ENCODE results near the gene S100A7A. TPM values are rescaled to one million over a fixed set of nuclear protein-coding genes. Genes with fewer than 3 reads are reported as not detected.

Gene S100A7A
- total and polyA plus RNA-seq, 2 of the 4 experiments (the other 2 are of a cell fraction) = not detected

- Histone ChIP-seq H3K79me1 (ENCODE audit: low read depth in 1 of 2, low read length in 2 of 2) (no peaks in the 10 kb centered on the region), H3K18ac (ENCODE audit: low read depth, low read length) (no peak overlapping the region), H3K4me1 (ENCODE audit: control insufficient read depth, insufficient read depth, low read length) (no peaks in the 10 kb centered on the region), H3K4me3 (ENCODE audit: insufficient read depth, low read depth, low read length) (no peak overlapping the region), H3K9me1 (ENCODE audit: insufficient read depth, low read length) (no peaks in the 10 kb centered on the region), H2AK9ac (replicated peaks; ENCODE audit: low read depth, low read length, poor library complexity) (no peak overlapping the region), H4K91ac (ENCODE audit: insufficient read depth, low read depth, low read length) (no peak overlapping the region), H3K4ac (ENCODE audit: low read depth, low read length) (no peak overlapping the region), H3K14ac (replicated peaks; ENCODE audit: low read depth, low read length) (no peak overlapping the region), H3K9ac (ENCODE audit: low read depth, low read length) (no peak overlapping the region), H3K9me3 (ENCODE audit: control insufficient read depth, insufficient read depth, low read length) (no peaks in the 10 kb centered on the region), H3K56ac (ENCODE audit: extremely low read depth, insufficient read depth, low read length) (no peak overlapping the region), H3K23ac (ENCODE audit: low read depth, low read length) (no peak overlapping the region), H2AFZ (replicated peaks; ENCODE audit: low read length, poor library complexity) (no peak overlapping the region), H2BK15ac (ENCODE audit: low read depth, low read length) (no peak overlapping the region), H2BK5ac (ENCODE audit: low read depth, low read length, poor library complexity, severe bottlenecking) (no peak overlapping the region), H2BK20ac (ENCODE audit: low read depth, low read length) (no peak overlapping the region), H2AK5ac (ENCODE audit: low read depth, low read length) (no peak overlapping the region), H3K4me2 (ENCODE audit: low read depth, low read length) (no peak overlapping the region), H3K27me3 (ENCODE audit: control insufficient read depth, insufficient read depth, low read length) (no peaks in the 10 kb centered on the region), H3K27ac (ENCODE audit: insufficient read depth, low read length) (no peak overlapping the region), H3K36me3 (ENCODE audit: control insufficient read depth, insufficient read depth, low read length) (no peaks in the 10 kb centered on the region), H2BK120ac (ENCODE audit: low read depth, low read length) (no peak overlapping the region), H4K20me1 (ENCODE audit: insufficient read depth, low read length) (no peaks in the 10 kb centered on the region), H4K8ac (ENCODE audit: low read depth in 2 of 2, low read length in 2 of 2) (no peak overlapping the region), H4K5ac (ENCODE audit: low read depth, low read length) (no peak overlapping the region)
- CTCF ChIA-PET = no interaction called here
- WGBS, 2 experiments (ENCODE audit: extremely low coverage in 2 of 2, insufficient read length in 1 of 2) = 20% methylated on average over 1 of the region's 12 CpGs; no CpG with 5 or more reads in 1 of the 2 experiments
- in situ Hi-C loops (cut with MboI; ENCODE audit: low sequenced_read_pairs) (no loop called here), dilution Hi-C loops (cut with HindIII; ENCODE audit: low sequenced_read_pairs, unreplicated experiment) (no loop called here), intact Hi-C loops (cut with micrococcal nuclease) (no loop called here)
- TF ChIP-seq CEBPB (IDR thresholded peaks at IDR 0.05; ENCODE audit: low read depth, low read length) (no peak), MXI1 (IDR thresholded peaks at IDR 0.05; ENCODE audit: borderline replicate concordance, low read depth, low read length) (no peak), BHLHE40 (IDR thresholded peaks at IDR 0.05; ENCODE audit: low read depth, low read length) (no peak), RCOR1 (IDR thresholded peaks at IDR 0.05; ENCODE audit: insufficient replicate concordance, low read length) (no peak), MAFK (IDR thresholded peaks at IDR 0.05; ENCODE audit: low read depth, low read length) (no peak), RAD21 (IDR thresholded peaks at IDR 0.05; ENCODE audit: low read length) (no peak), MAZ (IDR thresholded peaks at IDR 0.05; ENCODE audit: borderline replicate concordance, low read depth, low read length) (no peak), NFE2L2 (IDR thresholded peaks at IDR 0.05; ENCODE audit: low read depth, low read length) (no peak), POLR2A (IDR thresholded peaks at IDR 0.05; ENCODE audit: low read depth, low read length) (no peak), FOS (IDR thresholded peaks at IDR 0.05; ENCODE audit: low read depth, low read length) (no peak)
- TF ChIP-seq, protein P1, sequence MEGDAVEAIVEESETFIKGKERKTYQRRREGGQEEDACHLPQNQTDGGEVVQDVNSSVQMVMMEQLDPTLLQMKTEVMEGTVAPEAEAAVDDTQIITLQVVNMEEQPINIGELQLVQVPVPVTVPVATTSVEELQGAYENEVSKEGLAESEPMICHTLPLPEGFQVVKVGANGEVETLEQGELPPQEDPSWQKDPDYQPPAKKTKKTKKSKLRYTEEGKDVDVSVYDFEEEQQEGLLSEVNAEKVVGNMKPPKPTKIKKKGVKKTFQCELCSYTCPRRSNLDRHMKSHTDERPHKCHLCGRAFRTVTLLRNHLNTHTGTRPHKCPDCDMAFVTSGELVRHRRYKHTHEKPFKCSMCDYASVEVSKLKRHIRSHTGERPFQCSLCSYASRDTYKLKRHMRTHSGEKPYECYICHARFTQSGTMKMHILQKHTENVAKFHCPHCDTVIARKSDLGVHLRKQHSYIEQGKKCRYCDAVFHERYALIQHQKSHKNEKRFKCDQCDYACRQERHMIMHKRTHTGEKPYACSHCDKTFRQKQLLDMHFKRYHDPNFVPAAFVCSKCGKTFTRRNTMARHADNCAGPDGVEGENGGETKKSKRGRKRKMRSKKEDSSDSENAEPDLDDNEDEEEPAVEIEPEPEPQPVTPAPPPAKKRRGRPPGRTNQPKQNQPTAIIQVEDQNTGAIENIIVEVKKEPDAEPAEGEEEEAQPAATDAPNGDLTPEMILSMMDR (conservative IDR thresholded peaks at IDR 0.05; ENCODE audit: low read depth, low read length) = no peak
- TF ChIP-seq, protein P2, sequence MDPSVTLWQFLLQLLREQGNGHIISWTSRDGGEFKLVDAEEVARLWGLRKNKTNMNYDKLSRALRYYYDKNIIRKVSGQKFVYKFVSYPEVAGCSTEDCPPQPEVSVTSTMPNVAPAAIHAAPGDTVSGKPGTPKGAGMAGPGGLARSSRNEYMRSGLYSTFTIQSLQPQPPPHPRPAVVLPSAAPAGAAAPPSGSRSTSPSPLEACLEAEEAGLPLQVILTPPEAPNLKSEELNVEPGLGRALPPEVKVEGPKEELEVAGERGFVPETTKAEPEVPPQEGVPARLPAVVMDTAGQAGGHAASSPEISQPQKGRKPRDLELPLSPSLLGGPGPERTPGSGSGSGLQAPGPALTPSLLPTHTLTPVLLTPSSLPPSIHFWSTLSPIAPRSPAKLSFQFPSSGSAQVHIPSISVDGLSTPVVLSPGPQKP (IDR thresholded peaks at IDR 0.05; ENCODE audit: borderline replicate concordance, low read depth, low read length) = no peak
- no peak for DNase-seq
- ATAC-seq (ENCODE audit: low read depth) = no peak
- POLR2A ChIA-PET (ENCODE audit: unreplicated experiment) = no interaction called here
- no TSS peak for BruUV-seq (replicated peaks)
Measured at GRCh38 chr1:153417136-153417888, 992 bp downstream of the S100A7A start.

All from IMR-90 (cell line).